ENCODE results near the gene ITCH. TPM values are rescaled to one million over a fixed set of nuclear protein-coding genes. Genes with fewer than 3 reads are reported as not detected.
"Not testable (repeated sequence)": the region's sequence is repeated elsewhere in the genome, so short reads cannot be mapped to it uniquely, and the experiment has no call there.

Gene ITCH
- total RNA-seq, 2 experiments from 2014 or later: 44.2 to 47.0 TPM

- DNase-seq: peak in 10 of 14 experiments; percentile 3 to 41 (median 19)
- no peak for ATAC-seq (ENCODE audit: poor library complexity)
- POLR2A ChIA-PET: no interaction called here
- peaks cover 6% of the 10 kb centered on the region for H3K4me1 Mint-ChIP-seq (ENCODE audit: low read depth)
- H3K4me3 Mint-ChIP-seq: no peak overlapping the region
- Histone ChIP-seq H3K27ac (ENCODE audit: low read depth in 1 of 2, low read length in 2 of 2) (no peak overlapping the region), H3K36me3 (ENCODE audit: insufficient read depth, low read length) (peaks cover 40% of the 10 kb centered on the region), H3K27me3 (ENCODE audit: control insufficient read depth in 1 of 2, insufficient read depth in 2 of 2, low read length in 2 of 2) (no peaks in the 10 kb centered on the region), H3K4me3 (ENCODE audit: low read length) (no peak overlapping the region), H3K4me1 (ENCODE audit: insufficient read depth, low read length) (no peaks in the 10 kb centered on the region), H3K9me3 (ENCODE audit: control insufficient read depth in 1 of 2, insufficient read depth in 1 of 2, low read length in 2 of 2) (no peaks in the 10 kb centered on the region)
- CTCF ChIA-PET: interaction anchor here (1.8 kb wide), 1 partner anchor 161 kb away, joined by 6 read pairs; no protein-coding TSS in a partner anchor
- no peak overlapping the region for H3K27ac Mint-ChIP-seq
- TF ChIP-seq CTCF (IDR thresholded peaks at IDR 0.05): peak; percentile 9
- peaks cover 82% of the 10 kb centered on the region for H3K36me3 Mint-ChIP-seq (ENCODE audit: low read depth)
- no peaks in the 10 kb centered on the region for H3K9me3 Mint-ChIP-seq
- H3K27me3 Mint-ChIP-seq: no peaks in the 10 kb centered on the region
- intact Hi-C loops (cut with DNase I, micrococcal nuclease): loop anchor here in 1 of 2 experiments (1.0 kb wide), 1 partner anchor 161 kb away; no protein-coding TSS in a partner anchor
Measured at GRCh38 chr20:34473262-34473883, 110.3 kb downstream of the ITCH start.

- no peak overlapping the region for H3K27ac Mint-ChIP-seq
- Histone ChIP-seq H3K4me1 (ENCODE audit: insufficient read depth, low read length) (no peaks in the 10 kb centered on the region), H3K9me3 (ENCODE audit: control insufficient read depth in 1 of 2, insufficient read depth in 1 of 2, low read length in 2 of 2) (no peaks in the 10 kb centered on the region), H3K4me3 (ENCODE audit: low read length) (no peak overlapping the region), H3K36me3 (ENCODE audit: insufficient read depth, low read length) (peaks cover 45% of the 10 kb centered on the region), H3K27ac (ENCODE audit: low read depth in 1 of 2, low read length in 2 of 2) (no peak overlapping the region), H3K27me3 (ENCODE audit: control insufficient read depth in 1 of 2, insufficient read depth in 2 of 2, low read length in 2 of 2) (no peaks in the 10 kb centered on the region)
- intact Hi-C loops (cut with DNase I, micrococcal nuclease): loop anchor here in 1 of 2 experiments (5.0 kb wide), 1 partner anchor 164 kb away; no protein-coding TSS in a partner anchor
- DNase-seq: peak in 9 of 14 experiments; percentile 1 to 42 (median 25)
- ChIA-PET POLR2A (interaction anchor here (1.2 kb wide), 1 partner anchor 164 kb away, joined by 3 read pairs; no protein-coding TSS in a partner anchor), CTCF (interaction anchor here (0.6 to 1.0 kb wide), 2 partner anchors 39 to 317 kb away, joined by 3 to 4 read pairs; no protein-coding TSS in a partner anchor)
- peak; percentile 60 for ATAC-seq (ENCODE audit: poor library complexity)
- peak; percentile 36 for TF ChIP-seq CTCF (IDR thresholded peaks at IDR 0.05)
- H3K27me3 Mint-ChIP-seq: no peaks in the 10 kb centered on the region
- H3K4me1 Mint-ChIP-seq (ENCODE audit: low read depth): peaks cover 6% of the 10 kb centered on the region
- no peak overlapping the region for H3K4me3 Mint-ChIP-seq
- H3K9me3 Mint-ChIP-seq: no peaks in the 10 kb centered on the region
- H3K36me3 Mint-ChIP-seq (ENCODE audit: low read depth): peaks cover 79% of the 10 kb centered on the region
Measured at GRCh38 chr20:34475979-34476736, 113.1 kb downstream of the ITCH start.

- CTCF ChIA-PET: no interaction called here
- Mint-ChIP-seq H3K27me3 (no peaks in the 10 kb centered on the region), H3K36me3 (ENCODE audit: low read depth) (peaks cover 83% of the 10 kb centered on the region), H3K4me3 (no peak overlapping the region), H3K9me3 (no peaks in the 10 kb centered on the region), H3K4me1 (ENCODE audit: low read depth) (peaks cover 6% of the 10 kb centered on the region), H3K27ac (no peak overlapping the region)
- POLR2A ChIA-PET: no interaction called here
- no peak for TF ChIP-seq CTCF (IDR thresholded peaks at IDR 0.05)
- H3K4me3 ChIP-seq (ENCODE audit: low read length): no peak overlapping the region
- H3K36me3 ChIP-seq (ENCODE audit: insufficient read depth, low read length): peaks cover 56% of the 10 kb centered on the region
- no peaks in the 10 kb centered on the region for H3K4me1 ChIP-seq (ENCODE audit: insufficient read depth, low read length)
- intact Hi-C loops (cut with DNase I, micrococcal nuclease): loop anchor here in 1 of 2 experiments (5.0 kb wide), 1 partner anchor 167 kb away; no protein-coding TSS in a partner anchor
- ATAC-seq (ENCODE audit: poor library complexity) (no peak), DNase-seq (no peak)
- no peak overlapping the region for H3K27ac ChIP-seq (ENCODE audit: low read depth in 1 of 2, low read length in 2 of 2)
- peaks cover 0 to 7% of the 10 kb centered on the region in 2 experiments for H3K9me3 ChIP-seq (ENCODE audit: control insufficient read depth in 1 of 2, insufficient read depth in 1 of 2, low read length in 2 of 2)
- H3K27me3 ChIP-seq (ENCODE audit: control insufficient read depth in 1 of 2, insufficient read depth in 2 of 2, low read length in 2 of 2): no peaks in the 10 kb centered on the region
Measured at GRCh38 chr20:34479627-34480026, 116.6 kb downstream of the ITCH start.

GRCh38 chr20:34482154-34482553 lies 119.1 kb downstream of the ITCH start:
- peaks cover 85% of the 10 kb centered on the region for H3K36me3 Mint-ChIP-seq (ENCODE audit: low read depth)
- H3K4me3 Mint-ChIP-seq; H3K4me1 ChIP-seq (ENCODE audit: insufficient read depth, low read length); H3K9me3 Mint-ChIP-seq; CTCF ChIA-PET; intact Hi-C loops (cut with DNase I, micrococcal nuclease); H3K27ac ChIP-seq (ENCODE audit: low read depth in 1 of 2, low read length in 2 of 2); H3K27ac Mint-ChIP-seq; H3K9me3 ChIP-seq (ENCODE audit: control insufficient read depth in 1 of 2, insufficient read depth in 1 of 2, low read length in 2 of 2); H3K27me3 ChIP-seq (ENCODE audit: control insufficient read depth in 1 of 2, insufficient read depth in 2 of 2, low read length in 2 of 2); H3K4me3 ChIP-seq (ENCODE audit: low read length); H3K27me3 Mint-ChIP-seq; ATAC-seq (ENCODE audit: poor library complexity); POLR2A ChIA-PET; DNase-seq; H3K4me1 Mint-ChIP-seq (ENCODE audit: low read depth): not testable (repeated sequence)
- peaks cover 57% of the 10 kb centered on the region for H3K36me3 ChIP-seq (ENCODE audit: insufficient read depth, low read length)
